Measurements from ENCODE around the gene ANK2.

GRCh38 chr4:113052379-113052951 is 3.0 kb downstream of the ANK2 start:
- no peak for TF ChIP-seq CTCF (IDR thresholded peaks at IDR 0.05)
- TF ChIP-seq POLR2A (IDR thresholded peaks at IDR 0.05), result no peak
